ENCODE data around the gene TBX21.
A peak's percentile ranks its signal among the peaks of the same experiment; 100 is the strongest.

TBX21 gene

GRCh38 chr17:47774331-47774730 lies 41.3 kb downstream of the TBX21 start:
- no peak for DNase-seq

GRCh38 chr17:47774987-47775580 lies 42.0 kb downstream of the TBX21 start:
- DNase-seq: no peak

- no peak for DNase-seq
Observed at GRCh38 chr17:47776330-47777197, 43.5 kb downstream of the TBX21 start.

GRCh38 chr17:47778184-47778635 lies 45.2 kb downstream of the TBX21 start:
- no peak for DNase-seq

- DNase-seq: no peak
Observed at GRCh38 chr17:47781397-47781796, 48.4 kb downstream of the TBX21 start.

GRCh38 chr17:47785538-47786123 lies 52.6 kb downstream of the TBX21 start:
- no peak for DNase-seq

GRCh38 chr17:47789611-47790561 lies 56.9 kb downstream of the TBX21 start:
- peak in 7 of 14 donors; percentile 5 to 31 (median 15) for DNase-seq

GRCh38 chr17:47791025-47791424 lies 58.0 kb downstream of the TBX21 start:
- no peak for DNase-seq

GRCh38 chr17:47792457-47792856 lies 59.4 kb downstream of the TBX21 start:
- DNase-seq: no peak

- no peak for DNase-seq
Observed at GRCh38 chr17:47792979-47793378, 59.9 kb downstream of the TBX21 start.
